Suprapubic skin (tissue), 4 donors: Measurements from ENCODE around the gene PPP1R37. TPM values are rescaled to one million over a fixed set of nuclear protein-coding genes. Genes with fewer than 3 reads are reported as not detected.

Source experiments
- DNase-seq, 2 donors: peaks; one replicate each; pipeline ENCODE4 v3.0.0-alpha.2; 2019; ENCODE audit warnings: low spot score in 2 of 2
- H3K27ac ChIP-seq: fragments of 200-600 bp; sonication (generic); one replicate; pipeline ENCODE4 v1.5.1; 2019
- H3K27me3 ChIP-seq: fragments of 200-600 bp; sonication (generic); one replicate; pipeline ENCODE4 v1.5.1; 2019
- H3K36me3 ChIP-seq: fragments of 200-600 bp; sonication (generic); one replicate; pipeline ENCODE4 v1.5.1; 2019
- H3K4me1 ChIP-seq: fragments of 200-600 bp; sonication (generic); one replicate; pipeline ENCODE4 v1.5.1; 2019
- H3K4me3 ChIP-seq: fragments of 200-600 bp; sonication (generic); one replicate; pipeline ENCODE4 v1.5.1; 2019; ENCODE audit warnings: mild to moderate bottlenecking
- H3K9me3 ChIP-seq: fragments of 200-600 bp; sonication (generic); one replicate; pipeline ENCODE4 v1.5.1; 2019
- EP300 ChIP-seq: sonication (generic); formaldehyde crosslinking; IDR thresholded peaks from one replicate; pipeline ENCODE4 v1.6.1; 2017; ENCODE audit warnings: antibody characterized with exemption
- POLR2A ChIP-seq, 2 donors: fragments of 450-650 bp; IDR thresholded peaks; one replicate each; pipeline ENCODE4 v1.6.1; 2017; ENCODE audit warnings: antibody characterized with exemption in 2 of 2, mild to moderate bottlenecking in 2 of 2, moderate library complexity in 2 of 2
- POLR2AphosphoS5 ChIP-seq, 3 donors: sonication (generic); formaldehyde crosslinking; IDR thresholded peaks; one replicate each; pipeline ENCODE4 v1.6.1; 2017; ENCODE audit warnings: antibody characterized with exemption in 3 of 3
- WGBS: methylation state at CpG from one replicate; pipeline ENCODE4 v1.1.5; 2018; 5-methylcytosine and 5-hydroxymethylcytosine counted together
- total RNA-seq, 4 donors: library from RNA; depleted of rRNA; stranded (reverse); fragments of >200 nt; gene quantifications; one replicate each; pipeline ENCODE4 v1.1.0, GENCODE V29; 2016
- TF ChIP-seq, protein P1 (sequence below), 2 donors: fragments of 200-600 bp in 1 of 2; fragments of 450-650 bp in 1 of 2; sonication (generic) in 1 of 2; IDR thresholded peaks; one replicate each; pipeline ENCODE4 v1.5.1; 2016 to 2019; ENCODE audit warnings: antibody characterized with exemption in 2 of 2, mild to moderate bottlenecking in 1 of 2, moderate library complexity in 1 of 2

PPP1R37 gene
- total RNA-seq, 4 donors from 2014 or later: 24.6 to 43.1 (median 33.5) TPM

DNA sequence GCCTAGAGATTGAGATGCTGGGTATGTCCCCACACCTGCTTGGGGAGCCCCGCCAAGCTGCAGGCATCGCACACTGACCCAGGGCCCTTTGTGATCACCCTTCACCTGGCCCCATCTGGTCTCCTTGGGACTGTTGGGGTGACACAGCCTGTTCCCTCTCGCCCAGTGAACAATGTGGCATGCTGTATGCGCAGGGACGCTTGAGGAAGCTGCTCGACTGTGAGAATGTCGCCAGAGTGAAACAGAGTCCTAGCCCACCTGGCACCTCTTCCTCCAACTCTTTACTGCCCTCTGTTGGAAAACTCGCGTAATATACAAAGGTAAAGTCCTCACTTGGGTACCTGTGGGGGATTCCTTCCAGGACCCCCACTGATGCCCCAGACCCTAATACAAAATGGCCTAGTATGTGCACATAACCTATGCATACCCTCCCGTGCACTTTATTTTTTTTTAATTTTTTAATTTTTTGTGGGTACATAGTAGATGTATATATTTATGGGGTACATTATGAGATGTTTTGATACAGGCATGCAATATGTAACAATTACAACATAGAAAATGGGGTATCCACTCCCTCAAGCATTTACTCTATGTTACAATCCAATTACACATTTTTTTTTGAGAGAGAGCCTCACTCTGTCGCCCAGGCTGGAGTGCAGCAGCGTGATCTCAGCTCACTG is 94.6 kb downstream of the PPP1R37 start:
- Histone ChIP-seq H3K27ac (no peak overlapping the region), H3K4me1 (peaks cover 5% of the 10 kb centered on the region), H3K9me3 (no peaks in the 10 kb centered on the region), H3K36me3 (no peaks in the 10 kb centered on the region), H3K4me3 (no peak overlapping the region), H3K27me3 (no peaks in the 10 kb centered on the region)
- 55% methylated on average over 12 of the region's 12 CpGs for WGBS
- TF ChIP-seq EP300 (no peak), POLR2AphosphoS5 (IDR thresholded peaks at IDR 0.05) (no peak), POLR2A (IDR thresholded peaks at IDR 0.05) (no peak)
- TF ChIP-seq, protein P1, sequence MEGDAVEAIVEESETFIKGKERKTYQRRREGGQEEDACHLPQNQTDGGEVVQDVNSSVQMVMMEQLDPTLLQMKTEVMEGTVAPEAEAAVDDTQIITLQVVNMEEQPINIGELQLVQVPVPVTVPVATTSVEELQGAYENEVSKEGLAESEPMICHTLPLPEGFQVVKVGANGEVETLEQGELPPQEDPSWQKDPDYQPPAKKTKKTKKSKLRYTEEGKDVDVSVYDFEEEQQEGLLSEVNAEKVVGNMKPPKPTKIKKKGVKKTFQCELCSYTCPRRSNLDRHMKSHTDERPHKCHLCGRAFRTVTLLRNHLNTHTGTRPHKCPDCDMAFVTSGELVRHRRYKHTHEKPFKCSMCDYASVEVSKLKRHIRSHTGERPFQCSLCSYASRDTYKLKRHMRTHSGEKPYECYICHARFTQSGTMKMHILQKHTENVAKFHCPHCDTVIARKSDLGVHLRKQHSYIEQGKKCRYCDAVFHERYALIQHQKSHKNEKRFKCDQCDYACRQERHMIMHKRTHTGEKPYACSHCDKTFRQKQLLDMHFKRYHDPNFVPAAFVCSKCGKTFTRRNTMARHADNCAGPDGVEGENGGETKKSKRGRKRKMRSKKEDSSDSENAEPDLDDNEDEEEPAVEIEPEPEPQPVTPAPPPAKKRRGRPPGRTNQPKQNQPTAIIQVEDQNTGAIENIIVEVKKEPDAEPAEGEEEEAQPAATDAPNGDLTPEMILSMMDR (IDR thresholded peaks at IDR 0.05): peak in 1 of 2 donors; percentile 32
- DNase-seq: no peak

DNA sequence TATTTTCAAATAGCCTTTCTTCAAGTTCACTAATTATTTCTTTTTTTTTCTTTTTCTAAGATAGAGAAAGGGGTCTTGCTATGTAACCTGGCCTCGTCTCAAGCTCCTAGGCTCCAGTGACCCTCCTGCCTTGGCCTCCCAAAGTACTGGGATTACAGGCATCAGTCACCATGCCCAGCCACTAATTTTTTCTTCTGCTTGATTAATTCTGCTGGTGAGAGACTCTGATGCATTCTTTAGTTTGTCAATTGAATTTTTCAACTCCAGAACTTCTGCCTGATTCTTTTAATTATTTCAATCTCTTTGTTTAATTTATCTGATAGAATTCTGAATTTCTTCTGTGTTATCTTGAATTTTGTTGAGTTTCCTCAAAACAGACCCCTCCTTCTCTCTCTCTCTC is 97.0 kb downstream of the PPP1R37 start:
- Histone ChIP-seq H3K9me3 (no peaks in the 10 kb centered on the region), H3K4me3 (no peak overlapping the region), H3K36me3 (no peaks in the 10 kb centered on the region), H3K27me3 (no peaks in the 10 kb centered on the region), H3K4me1 (peaks cover 3% of the 10 kb centered on the region), H3K27ac (no peak overlapping the region)
- no peak for DNase-seq
- 97% methylated on average over 1 of the region's 1 CpG for WGBS
- TF ChIP-seq POLR2AphosphoS5 (IDR thresholded peaks at IDR 0.05) (no peak), EP300 (no peak), POLR2A (IDR thresholded peaks at IDR 0.05) (no peak)
- TF ChIP-seq, protein P1 (IDR thresholded peaks at IDR 0.05): no peak

DNA sequence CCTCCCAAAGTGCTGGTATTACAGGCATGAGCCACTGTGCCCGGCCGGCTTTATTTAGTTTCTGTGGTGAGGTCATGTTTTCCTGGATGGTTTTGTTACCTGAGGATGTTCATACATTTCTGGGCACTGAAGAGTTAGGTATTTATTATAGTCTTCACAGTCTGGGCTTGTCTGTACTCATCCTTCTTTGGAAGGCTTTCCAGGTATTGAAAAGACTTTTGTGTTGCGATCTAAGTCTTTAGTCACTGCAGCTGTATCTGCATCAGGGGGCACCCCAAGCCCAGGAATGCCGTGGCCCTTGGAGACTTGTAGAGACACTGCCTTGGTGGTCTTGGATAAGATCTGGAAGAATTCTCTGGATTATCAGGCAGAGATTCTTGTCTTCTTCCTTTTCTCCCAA is 98.4 kb downstream of the PPP1R37 start:
- no peak overlapping the region for H3K4me3 ChIP-seq
- WGBS: 54% methylated on average over 4 of the region's 4 CpGs
- H3K4me1 ChIP-seq: peaks cover 3% of the 10 kb centered on the region
- no peaks in the 10 kb centered on the region for H3K9me3 ChIP-seq
- no peak overlapping the region for H3K27ac ChIP-seq
- no peaks in the 10 kb centered on the region for H3K36me3 ChIP-seq
- H3K27me3 ChIP-seq: no peaks in the 10 kb centered on the region
- no peak for DNase-seq
- TF ChIP-seq, protein P1 (IDR thresholded peaks at IDR 0.05): no peak
- TF ChIP-seq POLR2A (IDR thresholded peaks at IDR 0.05) (no peak), EP300 (no peak), POLR2AphosphoS5 (IDR thresholded peaks at IDR 0.05) (no peak)

DNA sequence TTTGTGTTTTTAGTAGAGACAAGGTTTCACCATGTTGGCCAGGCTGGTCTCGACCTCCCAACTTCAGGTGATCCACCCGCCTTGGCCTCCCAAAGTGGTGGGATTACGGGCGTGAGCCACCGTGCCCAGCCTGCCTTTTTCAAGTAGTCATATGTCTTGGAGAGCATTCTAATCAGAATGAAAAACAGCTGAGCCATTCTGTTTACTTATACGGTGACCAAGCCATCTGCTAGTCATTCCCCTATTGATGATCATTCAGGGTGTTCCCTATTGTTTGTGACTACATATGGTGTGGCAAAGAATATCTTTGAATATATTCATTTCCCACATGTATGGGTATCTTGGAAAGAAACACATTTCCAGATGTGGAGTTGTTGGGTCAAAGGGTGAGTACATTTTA is 102.8 kb downstream of the PPP1R37 start:
- peaks cover 3% of the 10 kb centered on the region for H3K4me1 ChIP-seq
- WGBS: 78% methylated on average over 6 of the region's 6 CpGs
- H3K27ac ChIP-seq: no peak overlapping the region
- TF ChIP-seq POLR2AphosphoS5 (IDR thresholded peaks at IDR 0.05) (no peak), EP300 (no peak), POLR2A (IDR thresholded peaks at IDR 0.05) (no peak)
- TF ChIP-seq, protein P1 (IDR thresholded peaks at IDR 0.05): no peak
- no peaks in the 10 kb centered on the region for H3K27me3 ChIP-seq
- no peak overlapping the region for H3K4me3 ChIP-seq
- H3K36me3 ChIP-seq: no peaks in the 10 kb centered on the region
- no peak for DNase-seq
- H3K9me3 ChIP-seq: no peaks in the 10 kb centered on the region

Other genes with a start within 250 kb of the PPP1R37 start
- gene NECTIN2, start 246.9 kb upstream of the PPP1R37 start, total RNA-seq: 10 to 100 TPM; 56.2 to 78.2 (median 67.5) TPM
- gene TOMM40, start 201.9 kb upstream of the PPP1R37 start, total RNA-seq: 10 to 100 TPM; 32.7 to 51.9 (median 47.1) TPM
- 100 to 1,000 TPM; 418 to 859 (median 594) TPM for gene APOE, start 187.4 kb upstream of the PPP1R37 start, total RNA-seq
- 10 to 100 TPM; 38.6 to 58.3 (median 47.7) TPM for gene APOC1, start 178.6 kb upstream of the PPP1R37 start, total RNA-seq
- not detected for gene APOC4, start 150.9 kb upstream of the PPP1R37 start, total RNA-seq
- 1 to 10 TPM in 2 of 4 donors, not detected in 2; 2.7 to 9.7 TPM for gene APOC2, start 147.1 kb upstream of the PPP1R37 start, total RNA-seq
- gene CLPTM1, start 137.8 kb upstream of the PPP1R37 start, total RNA-seq: 100 to 1,000 TPM in 2 of 4 donors, 10 to 100 TPM in 2; 86.2 to 137 (median 97.5) TPM
- gene RELB, start 91.7 kb upstream of the PPP1R37 start, total RNA-seq: 10 to 100 TPM in 2 of 4 donors, 1 to 10 TPM in 2; 1.4 to 16.5 (median 10.6) TPM
- 100 to 1,000 TPM in 1 of 4 donors, 10 to 100 TPM in 3; 55.3 to 135 (median 84.3) TPM for gene CLASRP, start 54.1 kb upstream of the PPP1R37 start, total RNA-seq
- gene ZNF296, start 16.7 kb upstream of the PPP1R37 start, total RNA-seq: 1 to 10 TPM; 4.3 to 5.8 (median 4.9) TPM
- 10 to 100 TPM; 18.8 to 29.8 (median 20.5) TPM for gene GEMIN7, start 13.9 kb upstream of the PPP1R37 start, total RNA-seq
- gene NKPD1, start 67.8 kb downstream of the PPP1R37 start, total RNA-seq: 10 to 100 TPM; 22.4 to 60.4 (median 51.1) TPM
- 10 to 100 TPM; 55.9 to 82.3 (median 71.8) TPM for gene TRAPPC6A, start 85.1 kb downstream of the PPP1R37 start, total RNA-seq
- gene BLOC1S3, start 85.6 kb downstream of the PPP1R37 start, total RNA-seq: 10 to 100 TPM; 15.3 to 20.1 (median 15.9) TPM
- 1 to 10 TPM in 3 of 4 donors, under 1 TPM in 1; 0.44 to 3.5 (median 1.7) TPM for gene EXOC3L2, start 152.2 kb downstream of the PPP1R37 start, total RNA-seq
- gene MARK4, start 158.1 kb downstream of the PPP1R37 start, total RNA-seq: 10 to 100 TPM; 37.4 to 56.2 (median 49.0) TPM
- not detected for gene CKM, start 229.7 kb downstream of the PPP1R37 start, total RNA-seq
- 100 to 1,000 TPM in 3 of 4 donors, 10 to 100 TPM in 1; 73.4 to 132 (median 109) TPM for gene KLC3, start 247.6 kb downstream of the PPP1R37 start, total RNA-seq